OCI-M2 (cell line): ENCODE results near the gene RPL27.
"Not testable (repeated sequence)": the region's sequence is repeated elsewhere in the genome, so short reads cannot be mapped to it uniquely, and the experiment has no call there.

Source experiments
- DNase-seq: peaks from one replicate; lab custom pipeline; 2025; ENCODE audit not compliant: unreplicated experiment; lab: John Stamatoyannopoulos, UW

The RPL27 gene

DNA sequence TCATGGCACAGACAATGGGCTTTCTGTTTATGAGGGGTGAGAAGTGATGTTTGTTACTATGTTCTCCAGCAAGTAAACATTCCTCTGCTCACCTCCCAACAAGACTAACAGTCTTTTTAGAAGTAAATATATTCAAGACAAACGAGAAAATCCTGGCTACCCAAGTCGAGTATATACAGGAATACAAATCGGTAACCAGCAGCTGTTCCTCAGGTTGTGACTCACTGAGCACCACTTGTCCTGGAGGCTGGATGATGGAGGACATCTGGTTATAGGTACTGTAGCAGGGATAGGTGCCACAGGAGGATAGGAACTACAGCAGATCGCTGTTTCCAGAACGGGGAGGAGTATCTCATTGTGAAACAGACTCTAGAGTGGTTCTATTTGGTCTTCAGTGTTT is 5.3 kb upstream of the RPL27 start:
- DNase-seq: no peak

DNA sequence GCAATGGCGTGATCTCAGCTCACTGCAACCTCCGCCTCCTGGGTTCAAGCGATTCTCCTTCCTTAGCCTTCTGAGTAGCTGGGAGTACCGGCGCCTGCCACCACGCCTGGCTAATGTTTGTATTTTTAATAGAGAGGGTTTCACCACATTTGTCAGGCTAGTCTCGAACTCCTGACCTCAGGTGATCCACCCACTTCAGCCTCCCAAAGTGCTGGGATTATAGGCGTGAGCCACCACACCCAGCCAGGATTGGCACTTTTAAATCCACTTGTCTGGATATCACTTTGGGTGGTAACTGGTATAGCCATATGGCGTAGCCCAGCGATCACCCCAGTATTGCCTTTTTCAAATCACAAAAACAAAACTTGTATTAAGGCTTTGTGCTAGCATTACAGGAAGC is 4.3 kb upstream of the RPL27 start:
- DNase-seq: not testable (repeated sequence)

- no peak for DNase-seq
Observed at GRCh38 chr17:42997390-42997983, 732 bp upstream of the RPL27 start.

- DNase-seq: no peak
Observed at GRCh38 chr17:42999003-42999525, 845 bp downstream of the RPL27 start.

DNA sequence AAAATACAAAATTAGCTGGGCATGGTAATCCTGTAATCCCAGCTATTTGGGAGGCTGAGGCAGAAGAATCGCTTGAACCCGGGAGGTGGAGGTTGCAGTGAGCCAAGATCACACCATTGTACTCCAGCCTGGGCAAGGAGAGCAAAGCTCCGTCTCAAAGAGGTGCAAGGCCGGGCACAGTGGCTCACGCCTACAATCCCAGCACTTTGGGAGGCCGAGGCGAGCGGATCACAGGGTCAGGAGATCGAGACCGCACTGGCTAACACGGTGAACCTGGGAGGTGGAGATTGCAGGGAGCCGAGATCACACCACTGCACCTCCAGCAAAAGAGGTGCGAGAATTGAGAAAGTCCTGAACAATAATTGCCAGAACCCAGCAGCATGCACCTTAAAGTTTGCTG is 2.7 kb downstream of the RPL27 start:
- DNase-seq: not testable (repeated sequence)

DNA sequence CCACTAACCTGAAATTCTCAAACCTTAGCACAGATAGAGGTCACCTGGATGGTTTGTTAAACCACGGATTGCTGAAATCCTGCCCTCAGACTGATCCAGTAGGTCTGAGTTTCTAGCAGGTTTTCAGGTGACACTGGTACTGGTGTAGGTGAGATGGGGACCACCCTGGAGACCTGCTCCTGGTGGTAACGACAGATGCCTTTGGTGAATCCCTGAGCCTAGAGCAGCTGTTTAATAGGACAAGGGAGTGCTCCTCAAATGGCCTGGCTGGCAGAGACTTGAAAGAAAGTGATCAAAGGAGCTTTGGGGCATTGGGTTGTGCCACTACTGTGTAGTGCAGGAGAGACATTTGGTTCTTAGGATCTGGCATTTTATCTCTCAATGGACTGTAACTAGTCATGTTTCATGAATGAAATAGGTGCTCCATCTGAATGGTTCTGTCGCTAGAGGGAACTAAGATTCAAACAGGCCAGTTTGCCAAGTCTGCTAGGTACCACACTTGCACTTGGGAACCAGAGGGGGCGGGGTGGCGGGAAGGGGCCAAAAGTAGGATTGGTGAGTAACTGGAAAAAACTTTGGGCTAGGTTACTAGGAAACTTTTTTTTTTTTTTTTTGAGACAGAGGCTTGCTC is 5.4 kb downstream of the RPL27 start:
- DNase-seq: no peak

- DNase-seq: no peak
Observed at GRCh38 chr17:43006639-43007551, 8.7 kb downstream of the RPL27 start, which contains the start of gene IFI35. IFI35 (plus strand) TSS chr17:43006784; CDS start chr17:43006948, 164 bp downstream.

GRCh38 chr17:43010667-43011308 is 12.6 kb downstream of the RPL27 start:
- DNase-seq: no peak

- DNase-seq: no peak
Observed at GRCh38 chr17:43011728-43012472, 13.7 kb downstream of the RPL27 start.

DNA sequence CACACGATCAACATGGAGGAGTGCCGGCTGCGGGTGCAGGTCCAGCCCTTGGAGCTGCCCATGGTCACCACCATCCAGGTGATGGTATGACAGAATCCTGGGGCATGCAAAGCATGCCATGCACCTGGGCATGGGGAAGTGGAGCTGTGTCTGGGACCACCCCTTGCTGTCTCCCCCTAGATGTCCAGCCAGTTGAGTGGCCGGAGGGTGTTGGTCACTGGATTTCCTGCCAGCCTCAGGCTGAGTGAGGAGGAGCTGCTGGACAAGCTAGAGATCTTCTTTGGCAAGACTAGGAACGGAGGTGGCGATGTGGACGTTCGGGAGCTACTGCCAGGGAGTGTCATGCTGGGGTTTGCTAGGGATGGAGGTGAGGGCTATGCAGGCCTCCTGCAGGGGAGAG is 15.1 kb downstream of the RPL27 start:
- no peak for DNase-seq

- no peak for DNase-seq
Observed at GRCh38 chr17:43014020-43014648, 15.9 kb downstream of the RPL27 start.

DNA sequence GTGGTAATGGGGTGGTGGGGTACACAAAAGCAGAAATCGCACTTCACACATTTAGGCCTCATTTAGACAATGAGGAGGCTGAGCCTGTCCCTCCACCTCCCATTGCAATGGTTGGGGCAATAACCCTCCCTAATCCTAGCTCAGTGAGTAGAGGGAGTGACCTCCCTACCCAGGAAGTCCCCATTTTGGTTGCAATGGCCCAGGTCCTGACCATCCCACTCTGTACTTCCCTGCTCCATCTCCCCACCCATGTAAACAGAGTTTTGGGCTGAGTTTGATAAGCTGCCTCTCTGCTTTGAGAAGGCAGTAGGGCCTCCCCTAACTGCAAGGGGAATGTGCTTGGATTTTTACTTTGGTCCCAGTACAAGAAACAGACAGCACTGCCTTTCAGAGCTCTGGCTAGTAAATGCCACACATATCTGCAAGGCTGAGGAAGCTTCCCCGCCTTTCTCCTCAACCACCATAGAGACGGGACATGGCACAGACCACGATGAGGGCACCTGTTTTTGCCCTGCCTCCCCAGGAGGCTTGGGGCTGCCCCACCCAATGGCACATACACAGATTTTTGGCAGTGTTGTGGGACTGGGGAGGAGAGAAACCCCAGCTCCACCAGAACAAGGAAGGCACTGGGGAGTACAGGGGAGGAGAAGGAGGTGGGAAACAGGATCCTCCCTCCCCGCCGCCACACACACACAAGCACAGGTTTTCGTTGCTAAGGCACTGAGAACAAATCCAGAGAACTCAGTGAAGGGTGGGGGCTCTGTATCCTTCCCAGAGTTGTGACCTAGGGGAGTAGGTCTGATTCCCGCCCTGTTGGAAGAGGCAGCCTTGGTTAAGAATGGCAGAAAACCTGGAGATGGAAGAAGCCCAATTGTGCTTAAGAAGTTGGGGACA is 16.7 kb downstream of the RPL27 start:
- no peak for DNase-seq

DNA sequence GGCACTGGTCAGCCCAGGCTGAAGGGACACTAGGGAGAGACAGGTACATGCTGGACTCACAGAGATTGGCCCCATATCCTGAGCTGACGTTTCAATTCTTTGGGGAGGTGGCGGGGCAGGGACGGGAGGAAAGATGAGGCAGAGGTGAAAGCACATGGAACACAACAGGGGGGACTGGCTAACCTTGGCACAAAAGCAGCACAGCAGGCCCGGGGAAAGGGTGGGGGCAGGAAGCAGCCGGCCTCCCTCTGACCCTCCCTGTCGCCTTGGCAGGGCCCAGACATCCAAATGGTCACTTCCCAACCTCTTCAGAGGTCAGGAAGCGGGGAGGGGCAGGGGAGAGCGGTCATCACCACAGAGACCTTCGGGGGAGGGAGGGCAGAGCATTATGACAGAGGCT is 17.4 kb downstream of the RPL27 start:
- DNase-seq: no peak

DNA sequence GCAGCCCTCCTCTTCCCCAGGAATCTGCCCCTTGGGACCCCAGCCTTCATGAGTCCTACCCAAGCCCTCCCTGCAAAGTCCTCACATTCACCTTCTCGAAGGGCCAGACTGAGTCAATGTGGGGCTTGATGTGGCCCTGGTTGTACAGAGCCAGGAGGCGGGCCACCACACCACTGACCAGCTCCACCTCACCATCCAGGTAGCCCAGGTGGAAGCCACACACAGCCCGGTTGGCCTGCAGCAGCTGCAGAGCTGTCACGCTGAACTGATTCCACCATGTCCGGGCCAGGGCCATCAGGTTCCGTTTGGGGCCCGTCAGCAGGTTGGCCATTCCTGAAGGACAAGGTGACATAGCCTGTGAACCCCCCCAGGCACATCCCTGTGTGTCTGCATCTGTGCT is 18.0 kb downstream of the RPL27 start:
- no peak for DNase-seq

DNA sequence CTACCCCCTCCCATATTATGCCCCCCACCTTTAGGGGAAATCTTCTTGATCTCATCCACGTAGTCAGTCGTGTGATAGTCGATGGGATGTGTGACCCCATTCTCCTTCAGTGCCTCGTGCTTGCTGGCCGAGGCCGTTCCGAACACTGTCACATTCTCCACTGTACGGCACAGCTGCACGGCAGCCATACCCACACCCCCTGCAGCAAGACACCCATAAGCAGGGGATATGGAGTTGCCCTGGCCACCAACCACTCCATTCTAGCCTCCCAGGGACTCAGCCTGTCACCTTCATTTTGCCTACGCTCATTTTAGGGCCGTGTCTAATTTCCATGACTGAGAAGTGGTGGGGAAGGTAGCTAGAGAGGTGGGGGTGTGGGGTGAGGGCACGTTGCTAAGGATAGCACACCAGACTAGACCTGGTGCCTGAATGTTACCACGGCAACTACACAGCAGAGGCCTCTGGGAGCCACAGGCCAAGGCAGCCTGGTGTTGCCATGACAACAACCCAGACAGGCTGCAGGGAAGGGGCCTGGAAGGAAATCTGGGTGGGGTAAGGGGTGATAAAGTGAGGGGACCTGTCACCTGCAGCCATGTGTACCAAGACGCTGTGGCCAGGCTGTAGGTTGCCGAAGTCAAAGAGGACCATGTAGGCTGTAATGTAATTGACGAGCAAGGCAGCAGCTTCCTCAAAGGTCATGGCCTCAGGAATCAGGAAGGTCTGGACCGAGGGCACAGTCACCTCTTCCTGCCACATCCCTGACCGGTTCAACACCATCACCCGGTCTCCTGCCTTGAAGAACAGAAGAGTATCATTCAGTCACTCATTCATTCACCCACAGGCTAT is 20.0 kb downstream of the RPL27 start:
- no peak for DNase-seq

- no peak for DNase-seq
Observed at GRCh38 chr17:43018932-43019331, 20.7 kb downstream of the RPL27 start.

- DNase-seq: no peak
Observed at GRCh38 chr17:43019418-43019817, 21.2 kb downstream of the RPL27 start.

DNA sequence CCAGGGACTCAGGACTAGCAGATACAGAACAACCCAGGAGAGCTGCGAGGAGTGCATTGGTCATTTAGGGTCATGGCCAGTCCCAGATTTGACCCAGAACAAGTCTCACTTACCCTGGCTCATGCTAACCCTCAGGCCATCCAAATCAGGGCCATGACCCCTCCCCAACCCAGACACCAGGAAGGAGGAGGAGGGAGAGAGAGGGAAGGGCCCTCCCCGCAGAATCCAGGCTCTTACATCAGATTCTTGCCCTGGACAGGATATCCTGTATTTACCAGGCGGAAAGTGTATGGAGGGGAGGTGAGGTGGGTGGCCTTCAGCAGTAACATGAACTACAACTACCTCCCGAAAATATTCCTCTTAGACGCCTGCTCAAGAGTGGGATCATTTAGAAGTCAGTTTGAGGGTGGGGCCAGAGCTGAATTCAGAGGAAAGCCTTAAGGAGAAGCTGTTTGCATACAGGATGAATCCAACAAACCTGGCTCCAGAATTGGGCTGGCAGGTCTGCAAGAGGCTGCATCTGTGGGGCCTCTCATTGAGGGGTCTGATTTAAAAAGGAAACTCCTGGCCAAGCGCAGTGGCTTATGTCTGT is 21.9 kb downstream of the RPL27 start:
- no peak for DNase-seq
